ENCODE measurements around the gene SLC22A4. TPM values are rescaled to one million over a fixed set of nuclear protein-coding genes. Genes with fewer than 3 reads are reported as not detected.

The SLC22A4 gene
- total RNA-seq, 2 experiments from 2014 or later: 0.16 to 0.22 TPM

DNA sequence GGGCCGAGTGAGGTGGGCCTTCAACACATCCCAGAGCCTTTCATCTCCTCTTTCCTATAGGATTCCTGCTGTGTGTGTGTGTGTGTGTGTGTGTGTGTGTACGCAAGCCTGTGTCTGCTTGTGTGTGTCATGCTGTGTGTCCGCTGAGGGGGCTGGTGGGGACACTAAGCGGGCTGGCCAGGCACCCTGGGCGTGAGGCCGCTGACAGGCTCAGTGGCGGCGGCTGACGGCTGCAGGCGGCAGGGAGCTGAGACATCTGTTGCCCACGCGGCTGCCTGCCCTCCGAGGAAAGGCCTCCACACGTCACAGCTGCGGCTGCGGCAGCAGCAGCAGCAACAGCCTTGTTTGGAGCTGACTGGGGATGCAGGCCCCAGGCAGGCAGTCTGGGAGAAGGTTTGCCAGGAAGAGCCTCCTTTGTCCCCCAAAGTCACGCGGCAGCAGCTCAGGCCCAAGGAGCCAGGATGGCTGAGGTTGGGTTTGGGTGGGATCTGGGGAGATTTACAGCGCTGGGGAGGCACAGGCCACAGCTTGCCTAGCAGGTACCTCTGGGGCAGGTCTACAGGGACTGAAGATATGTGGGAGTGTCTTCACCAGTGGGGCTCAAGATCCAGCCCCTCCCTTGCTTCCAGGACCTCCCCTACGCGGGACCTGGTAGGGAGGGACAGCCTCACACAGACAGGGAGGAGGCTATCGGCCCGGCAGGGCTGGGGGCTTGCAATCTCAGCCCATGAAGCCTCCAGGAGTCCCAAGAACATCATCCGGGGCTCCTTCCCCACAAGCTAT lies 34.9 kb upstream of the SLC22A4 start:
- TF ChIP-seq, protein P1, sequence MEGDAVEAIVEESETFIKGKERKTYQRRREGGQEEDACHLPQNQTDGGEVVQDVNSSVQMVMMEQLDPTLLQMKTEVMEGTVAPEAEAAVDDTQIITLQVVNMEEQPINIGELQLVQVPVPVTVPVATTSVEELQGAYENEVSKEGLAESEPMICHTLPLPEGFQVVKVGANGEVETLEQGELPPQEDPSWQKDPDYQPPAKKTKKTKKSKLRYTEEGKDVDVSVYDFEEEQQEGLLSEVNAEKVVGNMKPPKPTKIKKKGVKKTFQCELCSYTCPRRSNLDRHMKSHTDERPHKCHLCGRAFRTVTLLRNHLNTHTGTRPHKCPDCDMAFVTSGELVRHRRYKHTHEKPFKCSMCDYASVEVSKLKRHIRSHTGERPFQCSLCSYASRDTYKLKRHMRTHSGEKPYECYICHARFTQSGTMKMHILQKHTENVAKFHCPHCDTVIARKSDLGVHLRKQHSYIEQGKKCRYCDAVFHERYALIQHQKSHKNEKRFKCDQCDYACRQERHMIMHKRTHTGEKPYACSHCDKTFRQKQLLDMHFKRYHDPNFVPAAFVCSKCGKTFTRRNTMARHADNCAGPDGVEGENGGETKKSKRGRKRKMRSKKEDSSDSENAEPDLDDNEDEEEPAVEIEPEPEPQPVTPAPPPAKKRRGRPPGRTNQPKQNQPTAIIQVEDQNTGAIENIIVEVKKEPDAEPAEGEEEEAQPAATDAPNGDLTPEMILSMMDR (IDR thresholded peaks at IDR 0.05): no peak
- POLR2A ChIA-PET: no interaction called here
- Histone ChIP-seq H3K4me3 (ENCODE audit: low read length) (no peak overlapping the region), H3K27ac (ENCODE audit: low read depth in 1 of 2, low read length in 2 of 2) (no peak overlapping the region), H3K36me3 (ENCODE audit: insufficient read depth, low read length) (no peaks in the 10 kb centered on the region), H3K4me1 (ENCODE audit: insufficient read depth, low read length) (peaks cover 4% of the 10 kb centered on the region), H3K27me3 (ENCODE audit: control insufficient read depth in 1 of 2, insufficient read depth in 2 of 2, low read length in 2 of 2) (peaks cover 19 to 26% of the 10 kb centered on the region in 2 experiments), H3K9me3 (ENCODE audit: control insufficient read depth in 1 of 2, insufficient read depth in 1 of 2, low read length in 2 of 2) (peaks cover 0 to 7% of the 10 kb centered on the region in 2 experiments)
- intact Hi-C loops (cut with DNase I, micrococcal nuclease): no loop called here
- CTCF ChIA-PET: no interaction called here
- H3K27ac Mint-ChIP-seq: no peak overlapping the region
- H3K4me3 Mint-ChIP-seq: no peak overlapping the region
- ATAC-seq (ENCODE audit: poor library complexity) (no peak), DNase-seq (no peak)
- peaks cover 4% of the 10 kb centered on the region for H3K4me1 Mint-ChIP-seq (ENCODE audit: low read depth)
- peaks cover 26% of the 10 kb centered on the region for H3K27me3 Mint-ChIP-seq
- no peaks in the 10 kb centered on the region for H3K36me3 Mint-ChIP-seq (ENCODE audit: low read depth)
- H3K9me3 Mint-ChIP-seq: no peaks in the 10 kb centered on the region

DNA sequence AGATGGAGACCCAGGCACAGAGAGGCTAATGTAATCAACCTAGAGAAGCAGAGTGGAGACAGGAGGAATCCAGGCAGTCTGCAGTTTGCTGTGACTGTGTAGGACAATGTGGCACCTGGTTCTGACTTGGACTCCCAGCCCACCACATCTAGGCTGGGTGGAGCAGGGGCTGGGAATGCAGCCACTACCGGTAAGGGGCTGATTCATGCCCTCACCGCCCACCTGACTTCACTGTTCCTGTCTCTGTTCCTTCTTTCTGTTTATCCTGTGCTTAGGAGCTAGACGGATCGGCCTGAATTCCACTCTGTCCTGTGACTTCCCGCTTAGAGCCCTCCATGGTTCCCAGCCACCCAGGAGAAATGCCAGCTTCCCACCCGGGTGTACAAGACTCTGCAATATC lies 34.1 kb upstream of the SLC22A4 start:
- CTCF ChIA-PET: no interaction called here
- Mint-ChIP-seq H3K27me3 (peaks cover 23% of the 10 kb centered on the region), H3K36me3 (ENCODE audit: low read depth) (no peaks in the 10 kb centered on the region), H3K4me1 (ENCODE audit: low read depth) (peaks cover 4% of the 10 kb centered on the region), H3K9me3 (no peaks in the 10 kb centered on the region), H3K4me3 (no peak overlapping the region), H3K27ac (no peak overlapping the region)
- Histone ChIP-seq H3K36me3 (ENCODE audit: insufficient read depth, low read length) (no peaks in the 10 kb centered on the region), H3K4me3 (ENCODE audit: low read length) (no peak overlapping the region), H3K9me3 (ENCODE audit: control insufficient read depth in 1 of 2, insufficient read depth in 1 of 2, low read length in 2 of 2) (peaks cover 0 to 7% of the 10 kb centered on the region in 2 experiments), H3K27me3 (ENCODE audit: control insufficient read depth in 1 of 2, insufficient read depth in 2 of 2, low read length in 2 of 2) (peaks cover 19 to 26% of the 10 kb centered on the region in 2 experiments), H3K4me1 (ENCODE audit: insufficient read depth, low read length) (peaks cover 4% of the 10 kb centered on the region), H3K27ac (ENCODE audit: low read depth in 1 of 2, low read length in 2 of 2) (no peak overlapping the region)
- POLR2A ChIA-PET: no interaction called here
- ATAC-seq (ENCODE audit: poor library complexity) (no peak), DNase-seq (no peak)
- TF ChIP-seq, protein P1 (IDR thresholded peaks at IDR 0.05): no peak
- intact Hi-C loops (cut with DNase I, micrococcal nuclease): no loop called here

DNA sequence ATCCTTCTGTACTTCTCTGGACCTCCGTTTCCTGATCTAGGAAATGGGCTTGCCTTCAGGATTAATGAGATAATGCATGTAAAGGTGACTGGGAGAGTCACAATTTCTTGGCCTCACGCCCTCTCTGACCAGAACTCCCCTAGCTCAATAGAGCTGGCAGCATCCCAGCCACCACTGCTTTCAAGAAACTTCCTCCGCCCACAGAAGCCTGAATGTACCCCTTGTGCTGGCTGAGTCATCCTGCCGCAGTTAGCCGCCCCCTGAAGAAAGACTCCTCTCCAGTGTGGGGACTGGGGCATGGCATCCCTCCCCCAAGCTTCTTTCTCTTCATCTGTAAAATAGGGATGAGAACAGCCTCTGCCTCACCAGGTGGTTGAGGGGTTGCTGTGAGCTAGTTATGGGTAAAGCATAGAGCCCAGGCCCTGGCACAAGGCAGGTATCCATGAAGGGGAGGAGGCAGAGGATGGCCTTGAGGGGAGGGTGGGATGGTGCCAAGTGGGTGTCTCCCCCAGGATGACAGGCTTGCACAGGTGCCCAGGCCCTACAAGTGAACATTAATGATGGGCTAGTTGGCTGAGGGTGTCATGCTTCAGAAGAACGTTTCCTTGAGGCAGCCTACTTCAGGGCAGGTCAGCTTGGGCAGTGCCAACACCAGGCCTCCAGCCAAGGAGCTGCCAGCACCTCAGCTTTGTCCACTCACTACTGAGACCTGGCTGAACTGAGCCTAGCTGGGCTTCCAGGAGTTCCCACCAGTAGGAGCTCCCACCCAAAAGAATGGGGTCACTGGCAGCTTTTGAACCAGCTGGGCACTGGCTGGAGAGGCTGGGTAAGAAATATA lies 33.3 kb upstream of the SLC22A4 start:
- H3K27ac Mint-ChIP-seq: no peak overlapping the region
- intact Hi-C loops (cut with DNase I, micrococcal nuclease): no loop called here
- Histone ChIP-seq H3K9me3 (ENCODE audit: control insufficient read depth in 1 of 2, insufficient read depth in 1 of 2, low read length in 2 of 2) (peaks cover 0 to 7% of the 10 kb centered on the region in 2 experiments), H3K27me3 (ENCODE audit: control insufficient read depth in 1 of 2, insufficient read depth in 2 of 2, low read length in 2 of 2) (peaks cover 19 to 22% of the 10 kb centered on the region in 2 experiments), H3K4me1 (ENCODE audit: insufficient read depth, low read length) (peaks cover 4% of the 10 kb centered on the region), H3K36me3 (ENCODE audit: insufficient read depth, low read length) (no peaks in the 10 kb centered on the region), H3K4me3 (ENCODE audit: low read length) (no peak overlapping the region), H3K27ac (ENCODE audit: low read depth in 1 of 2, low read length in 2 of 2) (no peak overlapping the region)
- H3K36me3 Mint-ChIP-seq (ENCODE audit: low read depth): no peaks in the 10 kb centered on the region
- ATAC-seq (ENCODE audit: poor library complexity) (no peak), DNase-seq (no peak)
- H3K4me1 Mint-ChIP-seq (ENCODE audit: low read depth): peaks cover 4% of the 10 kb centered on the region
- H3K27me3 Mint-ChIP-seq: peaks cover 14% of the 10 kb centered on the region
- TF ChIP-seq, protein P1 (IDR thresholded peaks at IDR 0.05): no peak
- H3K4me3 Mint-ChIP-seq: no peak overlapping the region
- ChIA-PET POLR2A (no interaction called here), CTCF (no interaction called here)
- no peaks in the 10 kb centered on the region for H3K9me3 Mint-ChIP-seq
